OCI-LY7 (cell line): Measurements from ENCODE around the gene DHRS1. TPM values are rescaled to one million over a fixed set of nuclear protein-coding genes. Genes with fewer than 3 reads are reported as not detected.

Source experiments
- BruUV-seq: library from RNA; stranded (reverse); fragments of 400-500 nt; replicated peaks from 2 replicates; lab custom pipeline; 2021; lab: Mats Ljungman, UMichigan
- CTCF ChIA-PET: fragments of 300-600 bp; sonication (Branson Sonifier 250); formaldehyde crosslinking; loops from one replicate; lab custom pipeline; 2022; ENCODE audit warnings: antibody characterized with exemption; ENCODE audit not compliant: unreplicated experiment; lab: Charles Lee
- POLR2A ChIA-PET: fragments of 300-600 bp; sonication (Branson Sonifier 250); formaldehyde crosslinking; loops from one replicate; lab custom pipeline; 2022; ENCODE audit warnings: antibody characterized with exemption; lab: Charles Lee
- DNase-seq: peaks from one replicate; pipeline ENCODE4 v3.0.0-alpha.2; 2015; ENCODE audit warnings: low spot score
- H2AFZ ChIP-seq: fragments of 200-600 bp; sonication (generic), shearing (Covaris generic); 2 replicates; pipeline ENCODE4 v1.6.1; 2014; ENCODE audit warnings: mild to moderate bottlenecking, antibody characterized with exemption, low read length, moderate library complexity
- H3K27ac ChIP-seq: fragments of 200-600 bp; sonication (generic); 2 replicates; pipeline ENCODE4 v1.5.1; 2014; ENCODE audit warnings: mixed run types, low read depth, mild to moderate bottlenecking, moderate library complexity, low read length, inconsistent platforms; ENCODE audit not compliant: poor library complexity, severe bottlenecking
- H3K36me3 ChIP-seq: fragments of 200-600 bp; sonication (generic); 2 replicates; pipeline ENCODE4 v1.6.1; 2014; ENCODE audit warnings: mild to moderate bottlenecking, antibody characterized with exemption, low read length, moderate library complexity, mixed read lengths; ENCODE audit not compliant: insufficient read depth
- H3K4me1 ChIP-seq: fragments of 200-600 bp; sonication (generic); 2 replicates; pipeline ENCODE4 v1.5.1; 2014; ENCODE audit warnings: mild to moderate bottlenecking, low read length; ENCODE audit not compliant: insufficient read depth, poor library complexity, severe bottlenecking
- H3K4me2 ChIP-seq: fragments of 200-600 bp; sonication (generic); 2 replicates; pipeline ENCODE4 v1.6.1; 2014; ENCODE audit warnings: mild to moderate bottlenecking, low read length
- H3K4me3 ChIP-seq: fragments of 200-600 bp; sonication (generic); 2 replicates; pipeline ENCODE4 v1.5.1; 2014; ENCODE audit warnings: mild to moderate bottlenecking, low read depth, low read length; ENCODE audit not compliant: poor library complexity, severe bottlenecking
- H3K79me2 ChIP-seq: fragments of 200-600 bp; sonication (generic); 2 replicates; pipeline ENCODE4 v1.6.1; 2016; ENCODE audit warnings: low read depth, mild to moderate bottlenecking, low read length, moderate library complexity, mixed read lengths; ENCODE audit not compliant: insufficient read depth
- H3K9me2 ChIP-seq: fragments of 200-600 bp; sonication (generic); 2 replicates; pipeline ENCODE4 v1.6.1; 2016; ENCODE audit warnings: mild to moderate bottlenecking, low read length, mixed read lengths; ENCODE audit not compliant: insufficient read depth
- H3K9me3 ChIP-seq: fragments of 200-600 bp; sonication (generic); 2 replicates; pipeline ENCODE4 v1.6.1; 2014; ENCODE audit warnings: mild to moderate bottlenecking, mixed run types, low read length, mixed read lengths
- H4K20me1 ChIP-seq: fragments of 200-600 bp; sonication (generic); 2 replicates; pipeline ENCODE4 v1.6.1; 2014; ENCODE audit warnings: mild to moderate bottlenecking, antibody characterized with exemption, low read length, moderate library complexity, mixed read lengths; ENCODE audit not compliant: insufficient read depth
- EZH2phosphoT487 ChIP-seq: fragments of 200-600 bp; sonication (generic); IDR thresholded peaks from 2 replicates; pipeline ENCODE4 v1.6.1; 2018; ENCODE audit warnings: low read depth, borderline replicate concordance, mild to moderate bottlenecking, mixed run types, antibody characterized with exemption, low read length, moderate library complexity, mixed read lengths
- intact Hi-C: fragments of 100-400 bp; cut with micrococcal nuclease; formaldehyde crosslinking; loops from one replicate; pipeline ENCODE4 v1.10.0; 2022; ENCODE audit not compliant: unreplicated experiment
- total RNA-seq, 2 experiments: library from RNA; depleted of rRNA in 1 of 2; stranded (reverse); fragments of >200 nt in 1 of 2; shearing (Covaris generic) in 1 of 2; gene quantifications; 2 replicates each; pipeline ENCODE4 v1.2.3, GENCODE V29; 2014 to 2022
- TF ChIP-seq, protein P1 (sequence below): fragments of 200-600 bp; sonication (generic); conservative IDR thresholded peaks from 2 replicates; pipeline ENCODE4 v1.5.1; 2014; ENCODE audit warnings: mild to moderate bottlenecking, antibody characterized with exemption, low read length, moderate library complexity, mixed read lengths

The DHRS1 gene
- total RNA-seq, 2 experiments from 2014 or later: 27.4 to 34.9 TPM

DNA sequence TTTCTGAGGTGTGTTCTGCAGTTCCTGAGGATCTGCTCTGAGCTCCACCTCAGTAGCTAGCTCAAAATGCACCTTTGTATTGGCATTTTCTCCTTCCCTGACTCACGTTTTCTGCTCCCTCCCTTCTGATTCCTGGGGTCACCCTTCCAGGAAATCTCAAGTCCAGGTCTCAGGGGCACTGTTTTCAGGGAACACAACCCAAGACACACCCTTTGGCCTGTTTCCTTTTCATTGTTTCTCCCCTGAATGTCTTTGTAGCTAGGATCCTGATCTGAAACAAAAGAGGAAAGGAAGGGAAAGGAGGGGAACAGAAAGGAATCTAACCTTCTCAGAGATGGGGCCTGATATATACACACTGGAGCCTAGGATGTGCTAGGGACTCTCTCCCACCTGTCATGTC lies 47.6 kb upstream of the DHRS1 start:
- Histone ChIP-seq H3K36me3 (no peaks in the 10 kb centered on the region), H3K9me2 (no peaks in the 10 kb centered on the region), H3K4me3 (no peak overlapping the region), H2AFZ (no peak overlapping the region), H3K4me1 (no peaks in the 10 kb centered on the region), H3K9me3 (no peaks in the 10 kb centered on the region), H4K20me1 (no peaks in the 10 kb centered on the region), H3K27ac (no peak overlapping the region), H3K4me2 (no peak overlapping the region), H3K79me2 (no peaks in the 10 kb centered on the region)
- intact Hi-C loops: no loop called here
- DNase-seq: no peak
- BruUV-seq: no TSS peak
- ChIA-PET POLR2A (interaction anchor here (0.9 to 2.2 kb wide), 2 partner anchors 15 to 39 kb away, joined by 3 to 6 read pairs; no protein-coding TSS in a partner anchor), CTCF (interaction anchor here (1.1 kb wide), 2 partner anchors 19 to 39 kb away, joined by 3 to 8 read pairs; no protein-coding TSS in a partner anchor)
- TF ChIP-seq EZH2phosphoT487: no peak
- TF ChIP-seq, protein P1, sequence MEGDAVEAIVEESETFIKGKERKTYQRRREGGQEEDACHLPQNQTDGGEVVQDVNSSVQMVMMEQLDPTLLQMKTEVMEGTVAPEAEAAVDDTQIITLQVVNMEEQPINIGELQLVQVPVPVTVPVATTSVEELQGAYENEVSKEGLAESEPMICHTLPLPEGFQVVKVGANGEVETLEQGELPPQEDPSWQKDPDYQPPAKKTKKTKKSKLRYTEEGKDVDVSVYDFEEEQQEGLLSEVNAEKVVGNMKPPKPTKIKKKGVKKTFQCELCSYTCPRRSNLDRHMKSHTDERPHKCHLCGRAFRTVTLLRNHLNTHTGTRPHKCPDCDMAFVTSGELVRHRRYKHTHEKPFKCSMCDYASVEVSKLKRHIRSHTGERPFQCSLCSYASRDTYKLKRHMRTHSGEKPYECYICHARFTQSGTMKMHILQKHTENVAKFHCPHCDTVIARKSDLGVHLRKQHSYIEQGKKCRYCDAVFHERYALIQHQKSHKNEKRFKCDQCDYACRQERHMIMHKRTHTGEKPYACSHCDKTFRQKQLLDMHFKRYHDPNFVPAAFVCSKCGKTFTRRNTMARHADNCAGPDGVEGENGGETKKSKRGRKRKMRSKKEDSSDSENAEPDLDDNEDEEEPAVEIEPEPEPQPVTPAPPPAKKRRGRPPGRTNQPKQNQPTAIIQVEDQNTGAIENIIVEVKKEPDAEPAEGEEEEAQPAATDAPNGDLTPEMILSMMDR: no peak

DNA sequence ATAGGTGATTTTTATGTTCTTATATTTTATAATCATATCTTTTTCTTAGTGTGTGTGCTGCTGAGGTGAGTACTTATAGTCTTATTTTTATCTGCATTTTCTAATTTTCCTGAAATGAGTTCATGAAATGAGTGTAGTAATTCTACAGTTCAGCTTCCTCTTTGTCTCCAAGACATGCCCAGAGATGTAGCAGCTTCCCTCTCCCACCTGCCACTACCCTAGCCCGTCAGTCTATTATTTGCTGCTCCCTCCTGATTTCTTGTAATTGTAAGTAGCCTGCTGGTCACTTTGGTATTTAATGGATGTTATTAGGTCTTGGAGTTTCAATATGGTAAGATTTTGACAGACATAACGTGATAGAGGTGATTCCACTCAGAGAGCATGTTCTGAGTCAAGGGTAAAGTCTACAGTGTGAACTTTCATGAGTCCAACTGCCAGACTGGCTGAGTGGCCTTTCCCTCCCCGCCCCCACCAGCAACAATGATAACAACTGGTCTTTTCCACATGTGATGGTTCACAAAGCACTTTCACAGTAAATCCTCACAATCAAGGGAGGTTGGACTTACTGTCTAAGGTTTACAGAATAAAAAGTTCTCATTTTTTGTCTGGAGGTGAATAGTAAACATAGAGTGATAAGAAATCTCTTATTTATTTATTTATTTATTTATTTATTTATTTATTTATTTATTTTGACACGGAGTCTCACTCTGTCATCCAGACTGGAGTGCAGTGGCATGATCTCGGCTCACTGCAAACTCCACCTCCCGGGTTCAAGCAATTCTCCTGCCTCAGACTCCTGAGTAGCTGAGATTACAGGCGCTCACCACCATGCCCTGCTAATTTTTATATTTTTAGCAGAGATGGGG lies 44.4 kb upstream of the DHRS1 start:
- no peak overlapping the region for H2AFZ ChIP-seq
- H3K4me1 ChIP-seq: peaks cover 13% of the 10 kb centered on the region
- intact Hi-C loops: no loop called here
- no peaks in the 10 kb centered on the region for H3K9me3 ChIP-seq
- no peaks in the 10 kb centered on the region for H4K20me1 ChIP-seq
- no peaks in the 10 kb centered on the region for H3K36me3 ChIP-seq
- H3K9me2 ChIP-seq: no peaks in the 10 kb centered on the region
- DNase-seq: no peak
- no TSS peak for BruUV-seq
- no peak overlapping the region for H3K27ac ChIP-seq
- H3K4me3 ChIP-seq: no peak overlapping the region
- TF ChIP-seq, protein P1: no peak
- TF ChIP-seq EZH2phosphoT487: no peak
- ChIA-PET CTCF (interaction anchor here (0.6 kb wide), 1 partner anchor 87 kb away, joined by 3 read pairs; no protein-coding TSS in a partner anchor), POLR2A (interaction anchor here (0.6 kb wide), 1 partner anchor 17 kb away, joined by 5 read pairs; no protein-coding TSS in a partner anchor)
- H3K79me2 ChIP-seq: no peaks in the 10 kb centered on the region
- no peak overlapping the region for H3K4me2 ChIP-seq

DNA sequence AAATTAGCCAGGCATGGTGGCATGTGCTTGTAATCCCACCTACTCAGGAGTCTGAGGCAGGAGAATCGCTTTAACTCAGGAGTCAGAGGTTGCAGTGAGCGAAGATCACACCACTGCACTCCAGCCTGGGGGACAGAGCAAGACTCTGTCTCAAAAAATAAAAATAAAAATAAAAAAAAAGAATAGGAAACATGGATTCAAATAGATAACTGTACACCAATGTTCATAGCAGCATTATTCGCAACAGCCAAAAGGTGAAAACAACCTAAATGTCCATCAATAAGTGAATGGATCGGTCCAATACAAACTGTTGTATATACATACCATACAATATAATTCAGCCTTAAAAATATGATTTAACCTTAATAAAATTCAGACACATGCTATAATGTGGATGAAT lies 43.3 kb upstream of the DHRS1 start:
- H4K20me1 ChIP-seq: no peaks in the 10 kb centered on the region
- TF ChIP-seq, protein P1: no peak
- TF ChIP-seq EZH2phosphoT487: no peak
- no peak overlapping the region for H3K27ac ChIP-seq
- no peaks in the 10 kb centered on the region for H3K9me2 ChIP-seq
- DNase-seq: no peak
- intact Hi-C loops: no loop called here
- H2AFZ ChIP-seq: no peak overlapping the region
- H3K36me3 ChIP-seq: no peaks in the 10 kb centered on the region
- H3K4me1 ChIP-seq: peaks cover 14% of the 10 kb centered on the region
- POLR2A ChIA-PET: interaction anchor here (0.6 kb wide), 1 partner anchor 235 kb away, joined by 3 read pairs; no protein-coding TSS in a partner anchor
- no TSS peak for BruUV-seq
- H3K4me3 ChIP-seq: no peak overlapping the region
- no peaks in the 10 kb centered on the region for H3K9me3 ChIP-seq
- CTCF ChIA-PET: no interaction called here
- no peak overlapping the region for H3K4me2 ChIP-seq
- H3K79me2 ChIP-seq: no peaks in the 10 kb centered on the region
